RWPE1 (cell line): ENCODE results near the gene NDUFB6.
"Not testable (repeated sequence)": the region's sequence is repeated elsewhere in the genome, so short reads cannot be mapped to it uniquely, and the experiment has no call there.

Experiments
- CTCF ChIA-PET: fragments of 350-600 bp; sonication (Branson Sonifier 250); formaldehyde crosslinking; extraction: SDS; loops from one replicate; lab custom pipeline; 2021; lab: Yijun Ruan, JAX
- POLR2A ChIA-PET: fragments of 400-600 bp; formaldehyde crosslinking; extraction: SDS; loops from one replicate; lab custom pipeline; 2020; ENCODE audit warnings: antibody characterized with exemption; ENCODE audit not compliant: low non-redundant PET; lab: Yijun Ruan, JAX
- DNase-seq: peaks from one replicate; pipeline ENCODE4 v3.0.0; 2012; ENCODE audit warnings: low spot score
- H3K27ac ChIP-seq: fragments of 450-650 bp; 2 replicates; pipeline ENCODE4 v1.5.1; 2017
- TF ChIP-seq, protein P1 (sequence below): fragments of 450-650 bp; conservative IDR thresholded peaks from 2 replicates; pipeline ENCODE4 v1.5.1; 2017; ENCODE audit warnings: low read depth, mild to moderate bottlenecking

The NDUFB6 gene

DNA sequence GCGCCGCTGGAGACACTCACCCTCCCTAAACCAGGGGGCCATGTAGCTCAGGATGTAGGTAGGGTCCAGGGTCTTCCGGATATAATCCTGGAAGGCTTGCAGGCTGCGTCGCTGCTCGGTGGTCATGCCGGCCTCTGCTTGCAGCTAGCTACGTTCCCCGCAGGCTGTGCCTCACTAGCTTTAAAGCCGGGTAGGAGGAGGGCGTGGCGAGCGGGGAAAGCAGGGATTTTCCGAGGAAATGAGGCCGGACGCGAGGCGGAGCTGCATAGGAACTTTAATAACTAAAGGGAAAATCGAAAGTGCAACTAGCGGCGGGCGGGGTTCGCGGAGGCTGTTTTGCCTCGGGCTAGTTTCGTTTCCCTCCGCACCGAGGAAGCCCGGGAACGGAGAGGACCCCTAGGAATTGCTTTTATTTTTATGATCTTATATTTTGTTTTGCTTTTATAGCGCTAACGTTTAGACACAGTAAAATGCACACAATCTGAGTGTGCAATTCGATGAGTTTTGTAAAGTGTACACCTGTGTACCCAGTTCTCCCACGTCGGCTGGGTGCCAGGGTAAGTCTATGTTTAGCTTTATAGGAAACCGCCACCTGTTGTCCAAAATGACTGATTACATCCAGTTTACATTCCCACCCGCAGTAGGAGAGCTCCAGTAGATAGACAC is 46.8 kb downstream of the NDUFB6 start, which contains the start of gene RIGI:
RIGI (minus strand) TSS at position 156 of the 666 bp plus-strand sequence; CDS start at position 126, 30 bp downstream.
- H3K27ac ChIP-seq: peak within 1 kb of the TSS; percentile 81
- CTCF ChIA-PET: interaction anchor here (0.7 to 2.4 kb wide), 6 partner anchors 44 to 148 kb away, joined by 3 to 11 read pairs (median 6); no protein-coding TSS in a partner anchor
- TF ChIP-seq, protein P1, sequence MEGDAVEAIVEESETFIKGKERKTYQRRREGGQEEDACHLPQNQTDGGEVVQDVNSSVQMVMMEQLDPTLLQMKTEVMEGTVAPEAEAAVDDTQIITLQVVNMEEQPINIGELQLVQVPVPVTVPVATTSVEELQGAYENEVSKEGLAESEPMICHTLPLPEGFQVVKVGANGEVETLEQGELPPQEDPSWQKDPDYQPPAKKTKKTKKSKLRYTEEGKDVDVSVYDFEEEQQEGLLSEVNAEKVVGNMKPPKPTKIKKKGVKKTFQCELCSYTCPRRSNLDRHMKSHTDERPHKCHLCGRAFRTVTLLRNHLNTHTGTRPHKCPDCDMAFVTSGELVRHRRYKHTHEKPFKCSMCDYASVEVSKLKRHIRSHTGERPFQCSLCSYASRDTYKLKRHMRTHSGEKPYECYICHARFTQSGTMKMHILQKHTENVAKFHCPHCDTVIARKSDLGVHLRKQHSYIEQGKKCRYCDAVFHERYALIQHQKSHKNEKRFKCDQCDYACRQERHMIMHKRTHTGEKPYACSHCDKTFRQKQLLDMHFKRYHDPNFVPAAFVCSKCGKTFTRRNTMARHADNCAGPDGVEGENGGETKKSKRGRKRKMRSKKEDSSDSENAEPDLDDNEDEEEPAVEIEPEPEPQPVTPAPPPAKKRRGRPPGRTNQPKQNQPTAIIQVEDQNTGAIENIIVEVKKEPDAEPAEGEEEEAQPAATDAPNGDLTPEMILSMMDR: peak; percentile 93

DNA sequence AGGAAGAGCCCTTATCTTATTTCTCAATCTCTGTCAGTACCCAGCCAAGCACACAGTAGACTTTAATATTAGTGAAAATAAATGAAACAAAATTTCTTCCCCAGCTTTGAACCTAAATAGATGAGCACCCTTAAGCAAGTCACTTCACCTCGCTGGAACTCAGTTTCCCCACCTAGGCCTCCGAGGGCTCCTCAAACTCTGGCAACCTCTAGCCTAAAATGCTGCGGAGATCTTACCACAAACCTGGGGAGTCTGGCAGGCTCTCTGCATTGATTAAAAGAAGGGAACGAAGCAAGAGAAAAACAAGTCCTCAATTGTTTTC is 47.3 kb downstream of the NDUFB6 start:
- TF ChIP-seq, protein P1: no peak
- ChIA-PET POLR2A (interaction anchor here (0.9 kb wide), 1 partner anchor 141 kb away, joined by 3 read pairs; the partner anchor contains the start of gene ACO1), CTCF (interaction anchor here (0.7 to 2.4 kb wide), 6 partner anchors 44 to 147 kb away, joined by 3 to 11 read pairs (median 4); no protein-coding TSS in a partner anchor)
- peak overlapping the region; percentile 81 for H3K27ac ChIP-seq
- no peak for DNase-seq

More for the DNA sequence above, 46.8 kb downstream of the NDUFB6 start, which contains the start of gene RIGI:
- peak; percentile 89 for DNase-seq
- POLR2A ChIA-PET: interaction anchor here (0.9 kb wide), 1 partner anchor 142 kb away, joined by 3 read pairs; the partner anchor contains the start of gene ACO1

DNA sequence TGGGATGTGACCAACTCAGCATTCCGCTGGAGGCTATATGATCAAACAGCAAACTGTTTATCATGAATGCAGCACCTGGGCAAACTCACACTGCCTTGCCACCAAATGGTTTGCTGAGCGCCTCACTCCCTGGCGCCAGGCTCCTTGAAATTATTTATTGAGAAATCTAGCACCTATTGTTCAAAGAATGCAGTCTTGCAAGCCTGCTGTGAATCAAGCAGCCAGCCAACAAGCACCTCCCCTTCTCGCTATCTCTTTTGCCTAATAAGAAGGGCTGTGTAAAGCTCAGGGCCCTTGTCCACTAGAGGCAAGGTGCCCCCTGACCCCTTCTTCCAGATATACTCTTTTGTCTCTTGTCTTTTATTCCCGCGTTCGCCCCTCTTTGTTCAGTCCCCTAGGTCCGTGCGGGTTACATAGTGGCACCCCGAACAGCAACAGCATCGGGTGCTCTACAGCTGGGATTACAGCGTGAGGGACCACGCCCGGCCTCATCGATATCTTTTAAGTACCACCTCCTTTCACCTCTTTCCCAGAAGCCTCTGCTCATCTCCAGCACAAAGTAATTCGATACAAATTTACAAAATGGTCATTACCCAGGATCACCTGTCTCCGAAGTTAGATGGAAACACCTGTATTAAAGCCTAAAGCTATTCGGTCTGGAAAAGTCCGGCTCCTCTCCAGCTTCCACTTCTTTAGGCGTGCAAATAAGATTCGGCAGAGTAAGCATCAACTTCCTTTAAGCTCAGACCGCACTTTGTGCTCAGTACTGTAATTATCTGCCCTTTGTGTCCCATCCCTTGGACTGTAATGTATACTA is 47.9 kb downstream of the NDUFB6 start:
- TF ChIP-seq, protein P1: no peak
- peak; percentile 25 for DNase-seq
- peak overlapping the region; percentile 81 for H3K27ac ChIP-seq
- POLR2A ChIA-PET: no interaction called here
- CTCF ChIA-PET: interaction anchor here (0.9 to 2.4 kb wide), 4 partner anchors 54 to 147 kb away, joined by 3 to 6 read pairs (median 4); no protein-coding TSS in a partner anchor

DNA sequence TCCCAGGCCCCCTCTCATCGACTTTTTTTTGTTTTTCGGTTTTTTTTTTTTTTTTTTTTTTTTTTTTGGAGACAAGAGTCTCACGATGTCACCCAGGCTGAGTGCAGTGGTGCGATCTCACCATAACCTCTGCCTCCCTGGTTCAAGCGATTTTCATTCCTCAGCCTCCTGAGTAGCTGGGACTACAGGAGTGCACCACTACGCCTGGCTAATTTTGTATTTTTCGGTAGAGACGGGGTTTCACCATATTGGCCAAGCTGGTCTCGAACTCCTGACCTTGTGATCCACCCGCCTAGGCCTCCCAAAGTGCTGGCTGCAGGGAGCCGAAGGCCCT is 48.4 kb downstream of the NDUFB6 start:
- DNase-seq, POLR2A ChIA-PET: not testable (repeated sequence)
- H3K27ac ChIP-seq: peak overlapping the region; percentile 81
- CTCF ChIA-PET: interaction anchor here (1.8 to 2.4 kb wide), 2 partner anchors 55 to 146 kb away, joined by 5 to 6 read pairs; no protein-coding TSS in a partner anchor

DNA sequence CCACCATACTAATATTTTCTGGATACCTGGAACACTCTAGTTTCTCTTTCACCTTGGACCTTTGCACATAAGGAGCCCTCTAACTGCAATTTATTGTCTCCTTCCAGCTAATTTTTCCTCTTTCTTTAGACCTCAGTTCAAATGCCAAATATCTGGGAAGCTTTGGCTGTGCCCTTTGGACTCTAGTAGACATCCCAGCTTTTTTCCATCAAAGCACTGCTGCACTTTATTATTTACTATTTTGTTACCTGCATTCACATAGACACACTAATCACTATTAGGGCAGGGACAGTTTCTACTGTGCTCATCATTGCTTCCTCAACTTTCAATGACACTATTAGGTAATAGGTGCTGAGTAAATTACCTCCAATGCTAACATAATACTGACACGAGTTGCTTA is 49.0 kb downstream of the NDUFB6 start:
- no peak overlapping the region for H3K27ac ChIP-seq
- ChIA-PET POLR2A (no interaction called here), CTCF (interaction anchor here (1.8 kb wide), 1 partner anchor 145 kb away, joined by 5 read pairs; no protein-coding TSS in a partner anchor)
- TF ChIP-seq, protein P1: no peak
- DNase-seq: no peak

DNA sequence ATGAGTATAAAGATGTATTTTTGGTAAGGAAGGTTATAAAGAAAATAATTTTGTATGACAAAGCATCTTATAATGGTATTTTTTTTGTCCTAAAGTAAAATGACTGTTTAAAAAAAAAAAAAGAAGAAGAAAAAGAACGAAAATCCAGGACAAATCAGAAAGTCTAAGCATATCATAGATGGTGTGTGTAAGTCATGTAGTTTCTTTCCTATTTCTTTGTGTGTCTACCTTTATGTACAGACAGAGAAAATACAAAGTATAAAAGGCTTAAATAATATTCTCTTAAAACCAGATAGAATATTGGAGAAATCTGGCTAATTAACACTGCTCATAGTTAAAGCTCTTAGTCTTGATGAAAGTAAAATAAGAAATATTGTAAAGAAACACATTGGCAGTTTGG is 54.7 kb downstream of the NDUFB6 start:
- TF ChIP-seq, protein P1: no peak
- DNase-seq: no peak
- POLR2A ChIA-PET: no interaction called here
- H3K27ac ChIP-seq: no peak overlapping the region
- CTCF ChIA-PET: no interaction called here
